ENCODE measurements around the gene ATF5.
A peak's percentile ranks its signal among the peaks of the same experiment; 100 is the strongest.

The ATF5 gene

GRCh38 chr19:49929121-49929610 is at the start of gene ATF5, which contains the start of gene NUP62:
Gene ATF5 (plus strand): TSS chr19:49929205. CDS start chr19:49930851, 1,646 bp downstream.
Gene NUP62 (minus strand): TSS chr19:49929504. CDS start chr19:49909807, 19,697 bp downstream.
- DNase-seq (ENCODE audit: low read depth, low spot score): peak; percentile 89

GRCh38 chr19:49879243-49879963 is 49.6 kb upstream of the ATF5 start:
- no peak for DNase-seq (ENCODE audit: low read depth, low spot score)

- no peak for DNase-seq (ENCODE audit: low read depth, low spot score)
Observed at GRCh38 chr19:49880162-49880869, 48.7 kb upstream of the ATF5 start.

GRCh38 chr19:49881186-49881585 is 47.8 kb upstream of the ATF5 start:
- no peak for DNase-seq (ENCODE audit: low read depth, low spot score)

- DNase-seq (ENCODE audit: low read depth, low spot score): no peak
Observed at GRCh38 chr19:49881672-49882394, 47.2 kb upstream of the ATF5 start.

- no peak for DNase-seq (ENCODE audit: low read depth, low spot score)
Observed at GRCh38 chr19:49882643-49883042, 46.4 kb upstream of the ATF5 start.

- DNase-seq (ENCODE audit: low read depth, low spot score): no peak
Observed at GRCh38 chr19:49883094-49883493, 45.9 kb upstream of the ATF5 start.

- DNase-seq (ENCODE audit: low read depth, low spot score): no peak
Observed at GRCh38 chr19:49884109-49884508, 44.9 kb upstream of the ATF5 start.

GRCh38 chr19:49884760-49885159 is 44.2 kb upstream of the ATF5 start:
- no peak for DNase-seq (ENCODE audit: low read depth, low spot score)

GRCh38 chr19:49887037-49887664 is 41.9 kb upstream of the ATF5 start:
- no peak for DNase-seq (ENCODE audit: low read depth, low spot score)

GRCh38 chr19:49887665-49888509 is 41.1 kb upstream of the ATF5 start:
- DNase-seq (ENCODE audit: low read depth, low spot score): no peak

GRCh38 chr19:49888510-49888824 is 40.5 kb upstream of the ATF5 start:
- no peak for DNase-seq (ENCODE audit: low read depth, low spot score)

- no peak for DNase-seq (ENCODE audit: low read depth, low spot score)
Observed at GRCh38 chr19:49889038-49889686, 39.8 kb upstream of the ATF5 start.

- DNase-seq (ENCODE audit: low read depth, low spot score): peak; percentile 60
Observed at GRCh38 chr19:49889687-49890348, 39.2 kb upstream of the ATF5 start.

GRCh38 chr19:49890349-49891311 is 38.4 kb upstream of the ATF5 start:
- DNase-seq (ENCODE audit: low read depth, low spot score): no peak

GRCh38 chr19:49891393-49891792 is 37.6 kb upstream of the ATF5 start:
- no peak for DNase-seq (ENCODE audit: low read depth, low spot score)

- no peak for DNase-seq (ENCODE audit: low read depth, low spot score)
Observed at GRCh38 chr19:49892716-49893115, 36.3 kb upstream of the ATF5 start.

GRCh38 chr19:49894011-49894664 is 34.9 kb upstream of the ATF5 start:
- no peak for DNase-seq (ENCODE audit: low read depth, low spot score)
